ENCODE data around the gene BRDT. TPM values are rescaled to one million over a fixed set of nuclear protein-coding genes. Genes with fewer than 3 reads are reported as not detected.

BRDT gene
- total RNA-seq, 1 donor from 2014 or later, result not detected

DNA sequence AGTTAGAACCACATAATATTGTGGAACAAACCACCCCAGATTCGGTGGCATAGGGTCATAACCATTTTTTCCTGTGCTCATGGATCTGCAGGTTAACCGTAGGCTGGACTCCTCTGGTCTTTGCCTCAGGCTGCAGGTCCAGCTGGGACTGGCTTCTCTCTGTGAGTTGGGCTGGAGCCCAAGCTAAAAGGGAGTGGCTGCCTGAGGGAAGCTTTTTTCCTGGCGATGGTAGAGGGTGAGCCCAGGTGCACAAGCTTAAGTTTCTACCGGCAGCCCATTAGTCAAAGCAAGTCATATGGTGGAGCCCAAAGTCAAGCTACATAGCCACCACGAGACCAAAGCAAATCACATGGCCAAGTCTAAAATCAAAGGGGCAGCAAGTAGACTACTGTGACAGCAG lies 94.4 kb downstream of the BRDT start:
- TF ChIP-seq CTCF (conservative IDR thresholded peaks at IDR 0.05), result no peak
- no peaks in the 10 kb centered on the region for H3K4me1 Mint-ChIP-seq
- H3K27me3 Mint-ChIP-seq (ENCODE audit: low read depth), result no peaks in the 10 kb centered on the region
- no peak for DNase-seq (ENCODE audit: low read depth, low spot score)
- no peak overlapping the region for H3K27ac Mint-ChIP-seq (ENCODE audit: unreplicated experiment)
- H3K36me3 Mint-ChIP-seq (ENCODE audit: low read depth), result no peaks in the 10 kb centered on the region
- H3K9me3 Mint-ChIP-seq, result no peaks in the 10 kb centered on the region
- no peak overlapping the region for H3K4me3 Mint-ChIP-seq

DNA sequence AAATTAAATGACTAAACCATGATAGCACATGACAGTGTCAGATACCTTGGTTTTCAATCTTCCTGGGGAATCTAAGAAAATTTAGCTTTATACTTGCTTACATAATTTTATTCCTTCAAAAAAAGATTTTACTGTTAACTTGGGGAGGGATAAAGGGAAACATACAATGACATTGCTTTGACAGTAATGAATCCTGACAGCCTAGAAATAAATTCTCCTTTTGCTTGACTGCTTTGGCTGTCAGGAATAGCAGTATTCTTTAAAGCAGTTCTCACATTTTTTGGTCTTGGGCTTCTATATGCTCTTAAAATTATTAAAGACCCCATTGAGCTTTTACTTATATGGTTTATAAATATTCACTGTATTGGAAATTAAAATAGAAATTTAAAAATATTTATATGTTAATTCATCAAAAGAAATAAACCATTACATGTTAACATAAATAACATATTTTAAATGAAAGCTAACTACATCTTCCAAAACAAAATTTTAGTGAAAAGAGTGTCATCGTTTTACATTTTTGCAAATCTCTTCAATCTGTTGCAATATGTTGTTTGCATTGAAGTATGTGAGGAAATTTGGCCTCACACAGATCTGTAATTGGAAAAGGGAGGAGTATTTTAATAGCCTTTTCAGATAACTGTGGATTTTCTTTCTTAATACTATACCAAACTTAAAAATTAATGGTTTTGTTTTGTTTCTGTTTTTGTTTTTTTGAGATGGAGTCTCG lies 96.7 kb downstream of the BRDT start:
- no peaks in the 10 kb centered on the region for H3K9me3 Mint-ChIP-seq
- no peak overlapping the region for H3K4me3 Mint-ChIP-seq
- DNase-seq (ENCODE audit: low read depth, low spot score), result no peak
- H3K27ac Mint-ChIP-seq (ENCODE audit: unreplicated experiment), result no peak overlapping the region
- TF ChIP-seq CTCF (conservative IDR thresholded peaks at IDR 0.05), result no peak
- H3K4me1 Mint-ChIP-seq, result no peaks in the 10 kb centered on the region
- H3K27me3 Mint-ChIP-seq (ENCODE audit: low read depth), result no peaks in the 10 kb centered on the region
- no peaks in the 10 kb centered on the region for H3K36me3 Mint-ChIP-seq (ENCODE audit: low read depth)

DNA sequence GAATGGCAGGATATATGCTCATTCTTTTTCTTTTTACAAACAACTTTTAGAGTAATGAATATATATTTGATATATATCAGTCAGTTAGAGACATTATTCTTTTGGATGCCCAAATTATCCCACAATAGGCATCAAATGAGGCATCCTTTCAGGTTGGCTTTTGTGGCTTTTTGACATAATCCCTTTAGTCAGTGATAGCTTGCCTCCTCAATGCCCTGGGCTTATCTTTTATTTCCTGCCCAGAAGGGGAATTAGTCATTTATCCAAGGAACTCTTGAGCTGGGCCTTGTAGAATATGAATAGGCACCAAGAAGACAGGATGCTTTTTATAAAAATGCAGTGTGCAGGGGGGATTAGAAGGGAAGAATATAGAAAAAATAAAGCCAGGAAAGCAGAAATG lies 102.7 kb downstream of the BRDT start:
- Mint-ChIP-seq H3K4me1 (no peaks in the 10 kb centered on the region), H3K9me3 (no peaks in the 10 kb centered on the region), H3K27me3 (ENCODE audit: low read depth) (no peaks in the 10 kb centered on the region), H3K27ac (ENCODE audit: unreplicated experiment) (no peak overlapping the region), H3K36me3 (ENCODE audit: low read depth) (no peaks in the 10 kb centered on the region), H3K4me3 (no peak overlapping the region)
- no peak for DNase-seq (ENCODE audit: low read depth, low spot score)
- TF ChIP-seq CTCF (conservative IDR thresholded peaks at IDR 0.05), result no peak

Other genes with a start within 250 kb of the BRDT start
- 14.7 and 15.1 TPM in 2 replicates for gene TGFBR3, start 63.2 kb upstream of the BRDT start, total RNA-seq
- 1.1 and 1.2 TPM in 2 replicates for gene EPHX4, start 80.6 kb downstream of the BRDT start, total RNA-seq
- not detected in 2 replicates for gene SETSIP, start 126.0 kb downstream of the BRDT start, total RNA-seq
- gene BTBD8, start 130.9 kb downstream of the BRDT start, total RNA-seq, result 2.4 and 2.9 TPM in 2 replicates